ENCODE measurements around the gene KCNAB1. TPM values are rescaled to one million over a fixed set of nuclear protein-coding genes. Genes with fewer than 3 reads are reported as not detected.

The KCNAB1 gene
- total RNA-seq, 1 experiment from 2014 or later = not detected

- no peak for ATAC-seq
- no peaks in the 10 kb centered on the region for H3K79me2 ChIP-seq (ENCODE audit: low read length)
- no peaks in the 10 kb centered on the region for H3K36me3 ChIP-seq (ENCODE audit: low read depth, low read length)
- no peak overlapping the region for H3K9ac ChIP-seq (ENCODE audit: low read length)
- H3K27ac ChIP-seq (ENCODE audit: low read length) = no peak overlapping the region
- no peaks in the 10 kb centered on the region for H3K9me2 ChIP-seq (replicated peaks; ENCODE audit: low read length)
- H3K4me3 ChIP-seq (ENCODE audit: low read length) = no peak overlapping the region
- no peaks in the 10 kb centered on the region for H3F3A ChIP-seq (ENCODE audit: low read length, unreplicated experiment)
- H4K20me1 ChIP-seq (ENCODE audit: low read length) = no peaks in the 10 kb centered on the region
- peaks cover 34% of the 10 kb centered on the region; the same call in 1 of the 2 replicates for H3K27me3 ChIP-seq (ENCODE audit: low read length)
- ChIA-PET CTCF (no interaction called here), POLR2A (ENCODE audit: unreplicated experiment) (no interaction called here)
- DNase-seq = no peak
- no TSS peak for BruUV-seq (replicated peaks)
- no peak overlapping the region for H3K4me2 ChIP-seq (ENCODE audit: low read length)
- H2AFZ ChIP-seq (ENCODE audit: low read length) = no peak overlapping the region
- TF ChIP-seq, protein P1, sequence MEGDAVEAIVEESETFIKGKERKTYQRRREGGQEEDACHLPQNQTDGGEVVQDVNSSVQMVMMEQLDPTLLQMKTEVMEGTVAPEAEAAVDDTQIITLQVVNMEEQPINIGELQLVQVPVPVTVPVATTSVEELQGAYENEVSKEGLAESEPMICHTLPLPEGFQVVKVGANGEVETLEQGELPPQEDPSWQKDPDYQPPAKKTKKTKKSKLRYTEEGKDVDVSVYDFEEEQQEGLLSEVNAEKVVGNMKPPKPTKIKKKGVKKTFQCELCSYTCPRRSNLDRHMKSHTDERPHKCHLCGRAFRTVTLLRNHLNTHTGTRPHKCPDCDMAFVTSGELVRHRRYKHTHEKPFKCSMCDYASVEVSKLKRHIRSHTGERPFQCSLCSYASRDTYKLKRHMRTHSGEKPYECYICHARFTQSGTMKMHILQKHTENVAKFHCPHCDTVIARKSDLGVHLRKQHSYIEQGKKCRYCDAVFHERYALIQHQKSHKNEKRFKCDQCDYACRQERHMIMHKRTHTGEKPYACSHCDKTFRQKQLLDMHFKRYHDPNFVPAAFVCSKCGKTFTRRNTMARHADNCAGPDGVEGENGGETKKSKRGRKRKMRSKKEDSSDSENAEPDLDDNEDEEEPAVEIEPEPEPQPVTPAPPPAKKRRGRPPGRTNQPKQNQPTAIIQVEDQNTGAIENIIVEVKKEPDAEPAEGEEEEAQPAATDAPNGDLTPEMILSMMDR (conservative IDR thresholded peaks at IDR 0.05; ENCODE audit: low read depth, low read length) = no peak
- TF ChIP-seq EZH2phosphoT487 (IDR thresholded peaks at IDR 0.05; ENCODE audit: borderline replicate concordance, low read length) (no peak), EZH2 (IDR thresholded peaks at IDR 0.05; ENCODE audit: low read length, unreplicated experiment) (no peak)
- no peaks in the 10 kb centered on the region for H3K9me3 ChIP-seq (ENCODE audit: low read length)
- no peaks in the 10 kb centered on the region for H3K4me1 ChIP-seq (ENCODE audit: insufficient read depth, low read length)
- intact Hi-C loops (cut with micrococcal nuclease) = no loop called here
These were observed 132.3 kb downstream of the KCNAB1 start for GRCh38 chr3:156252656-156253055.

DNA sequence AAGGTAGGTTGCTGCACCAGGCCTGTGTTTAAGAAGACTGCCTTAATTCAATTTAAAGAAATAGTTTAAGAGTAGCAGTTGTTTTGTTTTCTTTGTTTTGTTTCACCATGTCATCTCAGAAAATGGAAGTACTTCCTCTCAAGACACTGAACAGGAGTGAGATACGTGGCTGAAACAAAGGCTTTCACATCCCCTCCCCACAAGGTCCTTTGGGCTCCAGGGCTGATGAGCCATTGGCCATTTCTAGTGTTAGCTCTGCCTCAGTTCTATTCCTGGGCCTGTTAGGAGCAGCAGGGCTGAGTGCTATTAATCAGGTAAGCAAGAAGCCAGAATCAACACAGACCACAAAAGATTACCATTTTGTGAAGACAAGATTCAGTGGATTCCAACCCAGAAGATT, 132.8 kb downstream of the KCNAB1 start:
- Histone ChIP-seq H3F3A (ENCODE audit: low read length, unreplicated experiment) (no peaks in the 10 kb centered on the region), H3K36me3 (ENCODE audit: low read depth, low read length) (no peaks in the 10 kb centered on the region), H3K4me2 (ENCODE audit: low read length) (no peak overlapping the region), H3K9ac (ENCODE audit: low read length) (no peak overlapping the region), H3K4me3 (ENCODE audit: low read length) (no peak overlapping the region), H3K27ac (ENCODE audit: low read length) (no peak overlapping the region), H3K79me2 (ENCODE audit: low read length) (no peaks in the 10 kb centered on the region), H3K27me3 (ENCODE audit: low read length) (peaks cover 38% of the 10 kb centered on the region), H3K9me3 (ENCODE audit: low read length) (no peaks in the 10 kb centered on the region), H3K4me1 (ENCODE audit: insufficient read depth, low read length) (no peaks in the 10 kb centered on the region), H2AFZ (ENCODE audit: low read length) (no peak overlapping the region), H3K9me2 (replicated peaks; ENCODE audit: low read length) (no peaks in the 10 kb centered on the region), H4K20me1 (ENCODE audit: low read length) (no peaks in the 10 kb centered on the region)
- TF ChIP-seq, protein P1 (conservative IDR thresholded peaks at IDR 0.05; ENCODE audit: low read depth, low read length) = no peak
- TF ChIP-seq EZH2 (IDR thresholded peaks at IDR 0.05; ENCODE audit: low read length, unreplicated experiment) = no peak
- no TSS peak for BruUV-seq (replicated peaks)
- POLR2A ChIA-PET (ENCODE audit: unreplicated experiment) = no interaction called here
- no peak for ATAC-seq
- no peak for DNase-seq
- CTCF ChIA-PET = no interaction called here
- intact Hi-C loops (cut with micrococcal nuclease) = no loop called here

DNA sequence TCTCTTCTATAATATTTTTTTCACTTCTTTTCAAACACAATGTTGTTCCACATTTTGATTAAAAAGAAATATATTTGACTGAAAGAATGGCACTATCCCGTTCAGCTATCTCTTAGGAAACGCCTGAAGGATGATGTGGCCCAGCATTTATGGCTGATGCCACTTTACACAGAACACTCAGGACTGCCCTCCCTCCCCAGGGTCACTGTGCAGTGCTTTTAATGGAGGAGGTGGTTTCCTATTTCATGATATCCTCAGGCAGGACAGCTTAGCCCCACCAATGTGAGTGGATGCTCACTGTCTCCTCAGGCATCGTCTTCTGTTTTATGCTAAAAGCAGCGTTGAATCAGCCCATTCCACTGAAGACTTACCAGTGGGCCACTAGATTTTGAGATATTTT, 135.9 kb downstream of the KCNAB1 start:
- ChIA-PET CTCF (no interaction called here), POLR2A (ENCODE audit: unreplicated experiment) (no interaction called here)
- Histone ChIP-seq H2AFZ (ENCODE audit: low read length) (no peak overlapping the region), H3K79me2 (ENCODE audit: low read length) (no peaks in the 10 kb centered on the region), H3K27me3 (ENCODE audit: low read length) (peaks cover 39% of the 10 kb centered on the region), H3K4me2 (ENCODE audit: low read length) (no peak overlapping the region), H4K20me1 (ENCODE audit: low read length) (no peaks in the 10 kb centered on the region), H3K9me3 (ENCODE audit: low read length) (no peaks in the 10 kb centered on the region), H3K27ac (ENCODE audit: low read length) (no peak overlapping the region), H3K4me1 (ENCODE audit: insufficient read depth, low read length) (no peaks in the 10 kb centered on the region), H3K36me3 (ENCODE audit: low read depth, low read length) (no peaks in the 10 kb centered on the region), H3K9me2 (replicated peaks; ENCODE audit: low read length) (no peaks in the 10 kb centered on the region), H3K9ac (ENCODE audit: low read length) (no peak overlapping the region), H3F3A (ENCODE audit: low read length, unreplicated experiment) (no peaks in the 10 kb centered on the region), H3K4me3 (ENCODE audit: low read length) (no peak overlapping the region)
- ATAC-seq (no peak), DNase-seq (no peak)
- no peak for TF ChIP-seq EZH2 (IDR thresholded peaks at IDR 0.05; ENCODE audit: low read length, unreplicated experiment)
- TF ChIP-seq, protein P1 (conservative IDR thresholded peaks at IDR 0.05; ENCODE audit: low read depth, low read length) = no peak
- TF ChIP-seq EZH2phosphoT487 (IDR thresholded peaks at IDR 0.05; ENCODE audit: borderline replicate concordance, low read length) = no peak
- intact Hi-C loops (cut with micrococcal nuclease) = no loop called here
- no TSS peak for BruUV-seq (replicated peaks)

Measured in PC-3 (cell line).